22Rv1 (cell line): Measurements from ENCODE around the gene SUPT3H.

Experiments used
- H3K27ac ChIP-seq: fragments of 450-650 bp; 2 replicates; pipeline ENCODE4 v1.5.1; 2017
- CTCF ChIP-seq: fragments of 450-650 bp; IDR thresholded peaks from 2 replicates; pipeline ENCODE4 v1.5.1; 2017; ENCODE audit warnings: mild to moderate bottlenecking
- ZFX ChIP-seq: fragments of 450-650 bp; IDR thresholded peaks from 2 replicates; pipeline ENCODE4 v1.6.1; 2017; ENCODE audit warnings: antibody characterized with exemption, borderline replicate concordance

Gene SUPT3H

GRCh38 chr6:44965708-44966107, 412.0 kb downstream of the SUPT3H start:
- no peak overlapping the region for H3K27ac ChIP-seq
- no peak for TF ChIP-seq CTCF
- no peak for TF ChIP-seq ZFX

GRCh38 chr6:44960898-44961297, 416.8 kb downstream of the SUPT3H start:
- no peak overlapping the region for H3K27ac ChIP-seq
- TF ChIP-seq CTCF (no peak), ZFX (no peak)

- H3K27ac ChIP-seq = no peak overlapping the region
- TF ChIP-seq CTCF = no peak
- no peak for TF ChIP-seq ZFX
Observed at GRCh38 chr6:44959651-44960050, 418.1 kb downstream of the SUPT3H start.

GRCh38 chr6:44957156-44957555, 420.6 kb downstream of the SUPT3H start:
- no peak overlapping the region for H3K27ac ChIP-seq
- TF ChIP-seq ZFX (no peak), CTCF (no peak)

- no peak overlapping the region for H3K27ac ChIP-seq
- TF ChIP-seq CTCF = no peak
- TF ChIP-seq ZFX = no peak
Observed at GRCh38 chr6:44956396-44956795, 421.3 kb downstream of the SUPT3H start.

GRCh38 chr6:44955145-44955544, 422.6 kb downstream of the SUPT3H start:
- no peak for TF ChIP-seq ZFX
- no peak for TF ChIP-seq CTCF
- no peak overlapping the region for H3K27ac ChIP-seq

GRCh38 chr6:44954281-44954680, 423.5 kb downstream of the SUPT3H start:
- no peak for TF ChIP-seq ZFX
- no peak for TF ChIP-seq CTCF
- no peak overlapping the region for H3K27ac ChIP-seq
